Body of pancreas (tissue), 4 donors: ENCODE measurements around the gene VMAC. TPM values are rescaled to one million over a fixed set of nuclear protein-coding genes. Genes with fewer than 3 reads are reported as not detected.
"Not testable (repeated sequence)": the region's sequence is repeated elsewhere in the genome, so short reads cannot be mapped to it uniquely, and the experiment has no call there.

Experiments
- ATAC-seq: fragments of 150-250 bp; one replicate; pipeline ENCODE4 v1.9.1; 2016
- DNase-seq, 4 donors: peaks; one replicate each; pipeline ENCODE4 v3.0.0-alpha.2; 2019
- H3K27ac ChIP-seq, 4 donors: fragments of 200-600 bp; sonication (generic); 1 replicate in 3 of 4; 2 replicates in 1 of 4; pipeline versions ENCODE4 v1.5.1 to v1.6.1; 2016 to 2019; ENCODE audit warnings: mild to moderate bottlenecking in 1 of 4, mixed read lengths in 1 of 4, moderate library complexity in 1 of 4
- H3K27me3 ChIP-seq, 2 donors: fragments of 200-600 bp; sonication (generic); one replicate each; pipeline ENCODE4 v1.6.0; 2016; ENCODE audit warnings: mild to moderate bottlenecking in 1 of 2
- H3K36me3 ChIP-seq, 2 donors: fragments of 200-600 bp; sonication (generic); replicated peaks in 1 of 2; 2 replicates each; pipeline ENCODE4 v1.5.1; 2016; ENCODE audit warnings: low read depth in 2 of 2; ENCODE audit not compliant: insufficient read depth in 1 of 2
- H3K4me1 ChIP-seq: fragments of 200-600 bp; sonication (generic); one replicate; pipeline ENCODE4 v1.6.0; 2016
- H3K4me3 ChIP-seq, 2 donors: fragments of 200-600 bp; sonication (generic); 1 replicate in 1 of 2; 2 replicates in 1 of 2; pipeline ENCODE4 v1.5.1; 2016 to 2019
- H3K9me3 ChIP-seq, 3 donors: fragments of 200-600 bp; sonication (generic); 1 replicate in 2 of 3; 2 replicates in 1 of 3; pipeline ENCODE4 v1.5.1; 2016
- CTCF ChIP-seq, 7 experiments: fragments of 450-650 bp in 4 of 7; fragments of 200-600 bp in 3 of 7; sonication (generic) in 3 of 7; IDR thresholded peaks; one replicate each; pipeline ENCODE4 v1.5.1; 2016 to 2019; ENCODE audit warnings: antibody characterized with exemption in 7 of 7
- POLR2A ChIP-seq, 3 donors: fragments of 450-650 bp; IDR thresholded peaks; one replicate each; pipeline ENCODE4 v1.6.1; 2016; ENCODE audit warnings: antibody characterized with exemption in 3 of 3, mild to moderate bottlenecking in 2 of 3
- WGBS, 2 donors: methylation state at CpG; one replicate each; pipeline ENCODE4 v1.1.5; 2017; 5-methylcytosine and 5-hydroxymethylcytosine counted together
- intact Hi-C: fragments of 100-400 bp; cut with DNase I; formaldehyde crosslinking; loops from one replicate; pipeline ENCODE4 v1.15.1; 2023
- total RNA-seq, 2 donors: library from RNA; depleted of rRNA; stranded (reverse); fragments of >200 nt; gene quantifications; one replicate each; pipeline ENCODE4 v1.1.0, GENCODE V29; 2016

VMAC gene
- total RNA-seq, 2 donors from 2014 or later = 12.5 to 15.3 TPM

GRCh38 chr19:5880196-5880595 lies 24.5 kb upstream of the VMAC start:
- H3K4me1 ChIP-seq = peaks cover 9% of the 10 kb centered on the region
- no peak overlapping the region for H3K4me3 ChIP-seq
- no peaks in the 10 kb centered on the region for H3K36me3 ChIP-seq
- H3K9me3 ChIP-seq = no peaks in the 10 kb centered on the region
- no peak for DNase-seq
- TF ChIP-seq CTCF (IDR thresholded peaks at IDR 0.05) = no peak
- TF ChIP-seq POLR2A (IDR thresholded peaks at IDR 0.05) = no peak
- ATAC-seq = no peak
- 37 to 54% methylated on average over 4 to 6 of the region's 6 CpGs for WGBS, 2 donors
- no peaks in the 10 kb centered on the region for H3K27me3 ChIP-seq
- intact Hi-C loops = no loop called here
- H3K27ac ChIP-seq = no peak overlapping the region

- ATAC-seq (peak; percentile 46), DNase-seq (peak; percentile 29 to 58 (median 54))
- Histone ChIP-seq H3K4me1 (peaks cover 9% of the 10 kb centered on the region), H3K4me3 (no peak overlapping the region), H3K27ac (no peak overlapping the region), H3K9me3 (no peaks in the 10 kb centered on the region), H3K27me3 (no peaks in the 10 kb centered on the region), H3K36me3 (no peaks in the 10 kb centered on the region)
- TF ChIP-seq POLR2A (IDR thresholded peaks at IDR 0.05) (no peak), CTCF (IDR thresholded peaks at IDR 0.05) (no peak)
- intact Hi-C loops = no loop called here
- 23 to 28% methylated on average over 6 to 15 of the region's 15 CpGs for WGBS, 2 donors
Observed at GRCh38 chr19:5880604-5881078, 24.0 kb upstream of the VMAC start.

- intact Hi-C loops = no loop called here
- ATAC-seq = no peak
- 39 to 52% methylated on average over 13 to 18 of the region's 19 CpGs for WGBS, 2 donors
- no peaks in the 10 kb centered on the region for H3K36me3 ChIP-seq
- no peak for TF ChIP-seq POLR2A (IDR thresholded peaks at IDR 0.05)
- no peak for TF ChIP-seq CTCF (IDR thresholded peaks at IDR 0.05)
- peaks cover 8% of the 10 kb centered on the region for H3K4me1 ChIP-seq
- no peaks in the 10 kb centered on the region for H3K9me3 ChIP-seq
- H3K27me3 ChIP-seq = no peaks in the 10 kb centered on the region
- no peak overlapping the region for H3K27ac ChIP-seq
- no peak for DNase-seq
- H3K4me3 ChIP-seq = no peak overlapping the region
Observed at GRCh38 chr19:5881543-5882299, 23.0 kb upstream of the VMAC start.

- WGBS, 2 donors = 50 to 77% methylated on average over 5 to 9 of the region's 9 CpGs
- Histone ChIP-seq H3K27ac (no peak overlapping the region), H3K4me3 (no peak overlapping the region), H3K4me1 (peaks cover 3% of the 10 kb centered on the region), H3K27me3 (no peaks in the 10 kb centered on the region), H3K9me3 (no peaks in the 10 kb centered on the region), H3K36me3 (no peaks in the 10 kb centered on the region)
- DNase-seq = no peak
- intact Hi-C loops = no loop called here
- no peak for ATAC-seq
- no peak for TF ChIP-seq CTCF (IDR thresholded peaks at IDR 0.05)
- TF ChIP-seq POLR2A (IDR thresholded peaks at IDR 0.05) = no peak
Observed at GRCh38 chr19:5882421-5882968, 22.2 kb upstream of the VMAC start.

- H3K36me3 ChIP-seq, H3K4me1 ChIP-seq, H3K9me3 ChIP-seq, intact Hi-C loops, DNase-seq, H3K27ac ChIP-seq, H3K27me3 ChIP-seq, H3K4me3 ChIP-seq, ATAC-seq: not testable (repeated sequence)
- WGBS, 2 donors = 59 to 67% methylated on average over 13 of the region's 13 CpGs
Observed at GRCh38 chr19:5883157-5883873, 21.4 kb upstream of the VMAC start.

- 70 to 79% methylated on average over 11 of the region's 11 CpGs for WGBS, 2 donors
- intact Hi-C loops, H3K4me3 ChIP-seq, DNase-seq, H3K27me3 ChIP-seq, ATAC-seq, H3K27ac ChIP-seq, H3K36me3 ChIP-seq, H3K4me1 ChIP-seq, H3K9me3 ChIP-seq: not testable (repeated sequence)
Observed at GRCh38 chr19:5884065-5884811, 20.4 kb upstream of the VMAC start.
